Suprapubic skin (tissue), 4 donors: Measurements from ENCODE around the gene RARB.

Source experiments
- CTCF ChIP-seq, 2 donors: fragments of 200-600 bp in 1 of 2; fragments of 450-650 bp in 1 of 2; sonication (generic) in 1 of 2; IDR thresholded peaks; one replicate each; pipeline ENCODE4 v1.5.1; 2016 to 2019; ENCODE audit warnings: antibody characterized with exemption in 2 of 2, mild to moderate bottlenecking in 1 of 2, moderate library complexity in 1 of 2
- POLR2A ChIP-seq, 2 donors: fragments of 450-650 bp; IDR thresholded peaks; one replicate each; pipeline ENCODE4 v1.6.1; 2017; ENCODE audit warnings: antibody characterized with exemption in 2 of 2, mild to moderate bottlenecking in 2 of 2, moderate library complexity in 2 of 2
- POLR2AphosphoS5 ChIP-seq, 3 donors: sonication (generic); formaldehyde crosslinking; IDR thresholded peaks; one replicate each; pipeline ENCODE4 v1.6.1; 2017; ENCODE audit warnings: antibody characterized with exemption in 3 of 3

GRCh38 chr3:25589104-25589782 lies 161.2 kb downstream of the RARB start:
- TF ChIP-seq CTCF (IDR thresholded peaks at IDR 0.05) (no peak), POLR2AphosphoS5 (IDR thresholded peaks at IDR 0.05) (no peak), POLR2A (IDR thresholded peaks at IDR 0.05) (no peak)
